GM19043 (cell line): ENCODE results near the gene YIPF5.
A peak's percentile ranks its signal among the peaks of the same experiment; 100 is the strongest.

Source experiments
- ATAC-seq: cut with Tn5 transposase; IDR thresholded peaks from one replicate; pipeline ENCODE4 v1.9.1; 2021; ENCODE audit warnings: low read depth; ENCODE audit not compliant: unreplicated experiment

Gene YIPF5

DNA sequence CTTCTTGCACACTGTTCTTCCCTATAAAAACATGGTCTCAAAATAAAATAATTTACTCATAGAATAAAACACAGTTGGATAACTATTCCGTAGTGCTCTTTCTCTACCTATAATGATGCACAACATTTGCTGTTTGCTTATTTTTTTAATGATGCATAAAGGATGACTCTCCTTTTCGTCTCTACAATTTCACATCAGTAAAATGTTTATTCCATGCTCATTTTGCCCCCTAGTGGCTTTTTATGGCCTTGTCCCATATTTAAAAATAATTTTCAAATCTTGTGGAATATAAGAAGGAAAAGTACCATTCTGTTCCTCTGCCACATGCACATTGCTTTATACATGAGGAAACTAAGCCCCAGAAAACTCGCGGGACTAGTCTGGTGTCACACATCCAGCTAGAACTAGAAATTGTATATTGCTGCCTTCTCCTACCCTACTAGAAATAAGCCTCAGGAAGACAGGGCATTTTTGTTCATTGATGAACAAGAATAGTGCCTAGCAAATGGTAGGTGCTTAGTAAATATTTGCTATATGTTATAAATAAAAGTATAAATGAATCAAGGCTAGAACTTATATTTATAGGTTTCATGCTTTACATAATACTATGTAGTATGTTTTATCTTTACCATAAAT is 12.9 kb upstream of the YIPF5 start:
- no peak for ATAC-seq

DNA sequence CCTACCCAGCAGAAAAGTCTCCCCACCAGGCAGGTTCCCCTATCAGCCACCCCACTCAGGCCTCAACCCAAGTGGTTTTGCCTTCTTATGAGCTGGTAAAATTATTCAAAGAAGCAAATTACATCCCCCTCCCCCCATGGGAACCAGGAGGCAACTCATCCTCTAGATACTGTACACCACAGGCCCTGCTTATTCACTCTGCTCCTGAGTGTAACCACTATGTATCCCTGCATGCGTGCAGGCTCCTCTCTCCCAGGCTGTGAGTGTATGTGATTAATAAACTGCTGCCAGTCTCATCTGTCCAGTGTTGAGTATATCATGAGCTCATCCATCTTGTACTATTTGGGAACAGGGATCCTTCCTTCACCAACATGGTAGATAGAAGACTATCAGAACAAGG is 8.8 kb upstream of the YIPF5 start:
- no peak for ATAC-seq

DNA sequence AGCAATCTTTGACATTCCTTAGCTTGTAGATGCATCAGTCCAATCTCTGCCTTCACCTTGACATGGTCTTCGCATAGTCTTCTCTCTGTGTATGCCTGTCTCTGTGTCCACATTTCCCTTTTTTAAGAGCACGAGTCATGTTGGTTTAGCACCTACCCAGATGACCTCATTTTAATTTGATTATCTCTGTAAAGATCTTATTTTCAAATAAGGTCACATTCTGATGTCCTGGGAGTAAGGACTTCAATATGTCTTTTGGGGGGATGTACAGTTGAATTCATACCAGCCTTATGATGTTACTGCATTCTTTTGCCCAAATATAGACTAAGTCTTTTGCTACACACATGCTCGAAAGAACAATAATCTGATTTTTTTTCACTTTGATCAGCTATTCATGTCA is 7.1 kb upstream of the YIPF5 start:
- ATAC-seq: no peak

DNA sequence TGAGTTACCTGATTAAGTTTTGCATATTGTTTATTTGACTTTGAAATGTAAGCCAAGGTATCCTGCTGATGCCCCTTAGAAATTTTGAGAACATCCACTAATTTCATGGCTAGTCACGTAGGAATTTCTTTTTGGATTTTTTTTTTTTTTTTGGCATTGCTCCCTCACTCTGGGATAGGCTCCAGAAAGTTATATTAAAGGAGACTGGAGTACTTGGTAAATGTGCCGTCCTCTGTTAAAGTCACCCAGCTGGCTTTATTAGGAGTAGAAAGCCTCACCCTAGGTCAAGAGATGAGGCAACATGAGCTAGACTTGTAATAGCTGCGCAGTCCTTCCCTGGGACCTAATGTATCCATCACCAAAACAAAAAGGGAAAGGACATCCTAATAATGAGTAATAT is 3.3 kb upstream of the YIPF5 start:
- ATAC-seq: no peak

DNA sequence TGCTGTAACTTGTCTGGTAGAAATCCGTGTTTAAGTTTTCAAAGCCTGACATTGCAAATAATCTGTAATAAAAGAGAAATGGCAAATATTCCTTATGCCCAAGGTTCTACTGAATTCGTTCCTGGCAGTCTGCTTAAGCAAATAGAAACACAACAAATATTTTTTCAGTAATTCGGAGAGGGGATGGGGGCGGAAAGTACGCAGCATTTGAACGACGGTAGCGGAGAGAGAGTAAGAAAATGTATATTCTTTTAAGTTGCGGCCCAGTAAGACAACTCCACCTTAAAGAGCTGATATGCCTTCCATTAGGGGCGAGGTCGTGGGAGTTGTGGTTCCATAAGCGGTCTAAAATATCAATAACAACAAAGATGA is 569 bp downstream of the YIPF5 start:
- ATAC-seq: no peak

DNA sequence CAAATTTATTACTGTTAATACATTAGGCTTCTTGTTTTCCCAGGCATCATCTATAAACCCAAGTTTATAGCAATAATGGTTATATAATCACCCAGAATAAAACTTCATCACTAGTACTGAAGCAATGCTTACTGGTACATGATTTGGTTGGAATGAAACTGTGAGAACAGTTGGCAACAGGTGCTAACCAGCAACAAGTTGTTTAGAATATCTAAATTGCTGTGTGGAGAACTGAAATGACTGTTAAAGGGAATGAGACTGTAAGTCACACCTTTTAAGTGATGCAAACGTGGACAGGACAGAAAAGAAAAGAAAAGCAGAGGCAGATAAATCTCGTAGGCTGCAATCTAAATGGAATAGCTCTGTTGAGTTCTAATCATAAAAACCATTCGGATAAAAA is 2.5 kb downstream of the YIPF5 start:
- ATAC-seq: no peak

DNA sequence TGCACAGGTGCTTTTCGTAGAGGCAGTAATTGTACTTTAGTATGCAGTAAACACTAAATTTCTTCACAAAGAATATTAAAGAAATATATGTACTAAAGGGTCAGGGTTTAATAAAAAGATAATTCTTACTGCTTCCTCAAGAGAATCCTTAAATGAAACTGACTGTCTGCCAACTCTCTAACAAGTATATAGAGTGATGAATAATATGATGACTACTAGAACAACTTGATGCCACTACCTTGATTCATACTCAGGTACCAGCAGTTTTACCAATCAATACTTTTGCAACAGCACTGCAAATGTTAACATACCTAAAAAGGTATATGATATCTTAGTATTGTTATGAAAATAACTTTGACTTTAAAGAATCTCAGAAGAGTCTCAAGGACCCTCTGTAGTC is 3.8 kb downstream of the YIPF5 start:
- ATAC-seq: no peak

DNA sequence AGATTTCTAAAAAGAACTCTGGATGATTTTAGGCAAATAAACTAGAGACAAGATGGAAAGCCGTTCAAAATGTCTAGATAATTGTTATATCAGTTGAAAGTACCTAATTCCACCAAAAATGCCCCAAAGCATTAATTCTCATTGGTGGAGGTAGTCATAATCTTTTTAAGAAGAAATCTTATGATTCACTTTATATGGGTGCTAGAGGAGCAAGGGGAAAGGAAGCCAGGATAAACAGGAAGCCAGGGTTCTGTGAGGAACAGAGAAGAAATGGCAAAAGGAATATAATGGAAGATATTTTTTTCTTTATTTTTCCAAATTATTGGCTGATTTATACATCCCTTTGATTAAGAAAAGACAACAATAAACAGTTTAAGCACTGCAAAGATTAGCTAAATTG is 7.8 kb downstream of the YIPF5 start:
- ATAC-seq: no peak

DNA sequence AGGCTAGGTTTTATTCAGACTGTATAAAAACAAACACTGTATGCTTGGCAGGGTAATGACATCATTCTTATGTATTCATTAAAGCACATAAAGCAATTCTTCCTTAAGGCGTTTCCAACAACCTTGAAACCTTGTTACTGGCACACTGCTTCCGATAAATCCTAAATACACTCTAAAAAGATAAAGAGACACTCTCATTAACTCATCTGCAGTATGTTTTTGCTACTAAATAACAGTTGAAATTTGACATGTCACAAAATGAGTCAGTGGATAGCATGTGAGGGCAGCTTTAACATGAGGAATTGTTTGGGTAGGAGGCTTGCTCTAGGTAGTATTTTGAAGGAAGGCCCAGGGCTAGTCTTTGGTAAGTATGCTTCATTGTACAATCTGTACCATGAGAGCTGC is 13.7 kb downstream of the YIPF5 start:
- no peak for ATAC-seq

DNA sequence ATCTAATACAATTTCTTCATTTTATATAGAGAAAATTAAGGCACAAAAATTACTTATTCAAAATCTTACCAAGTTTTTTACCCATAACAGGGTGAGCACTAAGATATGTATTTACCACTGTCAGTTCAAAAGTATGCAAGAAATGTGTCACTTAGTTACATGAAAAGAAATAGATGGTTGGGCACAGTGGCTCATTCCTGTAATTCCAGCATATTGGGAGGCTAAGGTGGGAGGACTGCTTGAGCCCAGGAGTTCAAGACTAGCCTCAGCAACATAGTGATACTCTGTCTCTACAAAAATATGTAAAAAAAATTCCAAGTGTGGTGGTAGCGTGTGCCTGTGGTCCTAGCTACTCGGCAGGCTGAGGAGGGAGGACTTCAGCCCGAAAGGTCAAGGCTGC is 19.4 kb downstream of the YIPF5 start:
- no peak for ATAC-seq

DNA sequence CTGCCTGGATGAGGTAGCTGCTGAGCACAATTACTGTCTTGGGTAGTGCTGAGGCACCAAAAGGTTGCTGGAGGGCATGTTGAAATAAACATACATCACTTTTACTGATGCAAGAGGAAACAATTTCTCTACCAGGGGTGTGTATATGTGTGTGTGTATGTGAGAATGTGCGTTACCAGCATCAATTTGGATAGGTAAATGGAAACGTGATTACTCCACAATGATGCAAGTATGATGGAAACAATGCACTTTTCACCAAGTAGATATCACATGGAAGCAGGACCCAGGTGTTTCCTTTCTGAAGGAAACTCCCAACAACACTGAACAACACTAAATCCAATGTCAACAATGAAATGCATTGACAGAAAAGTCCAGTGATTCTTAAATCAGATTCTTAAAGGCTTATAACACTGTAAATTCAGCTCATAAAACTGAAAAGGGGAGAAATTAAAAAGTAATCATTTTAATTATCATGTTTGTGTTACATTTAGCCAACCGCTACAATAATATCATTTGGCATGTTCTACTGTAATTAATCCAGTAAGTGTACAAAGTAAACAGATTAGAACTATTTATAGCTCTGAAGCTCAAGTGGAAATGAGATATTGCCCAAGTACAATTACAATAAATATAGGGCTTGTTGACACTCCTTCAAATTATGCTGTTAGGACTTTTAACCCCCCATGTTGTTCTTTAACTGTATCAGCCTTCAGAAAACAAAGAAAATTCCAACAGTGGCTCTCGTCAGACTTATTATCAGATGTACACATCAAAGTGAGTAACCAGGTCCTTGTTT is 25.3 kb downstream of the YIPF5 start:
- no peak for ATAC-seq

DNA sequence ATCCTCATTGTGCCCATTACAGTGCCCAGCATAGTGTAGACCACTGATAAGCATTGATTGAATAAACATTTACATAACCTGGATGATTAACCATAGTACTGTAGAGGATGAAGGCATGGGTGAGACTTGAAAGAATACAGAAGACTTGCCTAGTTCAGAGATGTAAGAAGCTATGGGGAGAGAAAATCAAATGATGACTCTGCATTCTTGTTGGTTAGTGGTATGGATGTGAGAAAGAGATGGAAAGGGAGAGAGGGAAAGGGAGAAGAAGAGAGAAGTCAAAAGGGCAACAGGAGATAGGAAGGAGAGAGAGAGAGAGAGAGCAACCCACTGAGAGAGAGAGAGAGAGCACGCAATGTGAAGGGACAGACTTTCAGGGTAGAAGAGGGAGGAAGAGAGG is 26.8 kb downstream of the YIPF5 start:
- no peak for ATAC-seq

DNA sequence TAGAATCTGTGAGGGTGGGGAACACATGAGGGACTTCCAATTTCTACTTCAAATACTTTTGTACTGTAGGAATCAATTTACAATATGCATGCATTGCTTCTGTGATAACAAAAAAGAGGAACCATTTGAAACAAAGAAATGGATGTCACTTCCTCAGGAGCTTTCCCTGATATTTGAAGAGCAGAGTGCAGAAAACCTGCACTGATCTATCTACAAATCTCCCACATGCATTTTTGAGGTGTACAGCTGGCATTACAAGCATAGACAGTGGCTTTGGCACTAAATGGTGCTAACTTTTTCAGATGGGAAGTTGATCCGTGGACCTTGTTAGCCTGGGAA is 27.7 kb downstream of the YIPF5 start:
- ATAC-seq: no peak

DNA sequence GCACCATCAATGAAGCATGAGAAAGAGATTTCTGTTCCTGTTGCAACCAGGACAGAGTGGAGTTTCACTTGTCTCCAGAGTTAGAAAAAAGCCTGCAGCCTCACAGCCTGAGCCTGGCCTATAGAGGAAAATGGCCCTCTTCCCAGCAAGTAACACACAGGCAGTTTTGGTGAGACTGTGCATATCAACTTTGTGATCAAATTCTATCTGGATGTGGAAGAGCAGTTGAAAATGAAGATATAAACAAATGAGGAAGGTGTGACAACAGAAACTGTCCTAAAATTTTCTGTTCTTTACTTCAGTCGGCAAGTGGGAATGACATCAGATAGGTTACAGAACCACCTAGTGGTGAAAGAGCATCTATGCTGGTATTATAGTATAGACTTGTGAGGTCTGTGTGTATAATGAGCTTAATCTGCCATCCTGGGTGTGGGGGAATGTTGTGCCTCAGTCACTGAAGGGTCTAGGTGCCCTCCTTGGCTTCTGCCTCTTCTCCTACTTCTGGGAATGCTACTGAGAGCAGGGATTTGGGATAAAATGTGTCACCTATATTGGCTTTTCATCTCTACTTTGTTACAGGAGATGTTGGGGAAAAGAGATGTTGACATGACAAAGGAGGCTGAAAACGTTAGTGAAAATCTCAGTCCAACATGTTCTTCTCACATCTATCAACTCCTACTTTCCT is 28.2 kb downstream of the YIPF5 start:
- peak; percentile 97 for ATAC-seq

DNA sequence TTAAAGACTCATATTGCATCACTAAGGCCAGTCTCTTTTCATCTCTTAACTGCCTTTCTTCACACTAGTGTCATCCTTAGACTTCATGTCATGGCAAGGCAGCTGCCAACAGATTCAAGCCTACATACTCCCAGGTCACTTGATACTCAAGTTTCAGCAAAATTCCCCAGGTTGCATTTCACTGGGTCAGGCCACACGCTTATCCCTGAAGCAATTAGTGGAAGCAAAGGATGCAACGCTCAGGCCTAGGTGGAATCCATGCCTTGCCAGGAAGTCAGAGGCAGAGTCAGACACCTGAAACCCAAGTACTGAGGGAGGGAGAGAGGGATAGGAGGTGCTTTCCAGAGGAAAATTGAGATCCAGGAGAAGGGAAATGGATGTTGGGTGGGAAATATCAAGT is 28.9 kb downstream of the YIPF5 start:
- ATAC-seq: no peak

DNA sequence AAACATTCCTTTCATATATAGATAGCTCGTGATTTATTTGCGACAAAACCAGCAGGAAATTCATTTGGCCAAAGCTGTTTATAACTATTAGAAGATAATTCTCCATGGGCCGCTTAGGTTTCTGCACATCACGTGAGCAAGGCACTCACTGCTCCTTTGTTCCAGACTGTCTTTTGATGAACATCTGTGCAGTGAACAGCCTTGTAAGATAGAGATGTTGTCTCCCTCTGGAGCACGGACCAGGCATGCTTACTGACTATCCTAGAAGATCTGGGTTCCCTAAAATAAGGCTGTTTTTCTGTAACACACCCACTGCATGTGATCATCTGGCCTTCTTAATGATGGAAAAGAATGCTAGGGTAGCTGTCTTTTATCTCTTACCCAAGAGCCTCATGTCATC is 30.9 kb downstream of the YIPF5 start:
- ATAC-seq: no peak

DNA sequence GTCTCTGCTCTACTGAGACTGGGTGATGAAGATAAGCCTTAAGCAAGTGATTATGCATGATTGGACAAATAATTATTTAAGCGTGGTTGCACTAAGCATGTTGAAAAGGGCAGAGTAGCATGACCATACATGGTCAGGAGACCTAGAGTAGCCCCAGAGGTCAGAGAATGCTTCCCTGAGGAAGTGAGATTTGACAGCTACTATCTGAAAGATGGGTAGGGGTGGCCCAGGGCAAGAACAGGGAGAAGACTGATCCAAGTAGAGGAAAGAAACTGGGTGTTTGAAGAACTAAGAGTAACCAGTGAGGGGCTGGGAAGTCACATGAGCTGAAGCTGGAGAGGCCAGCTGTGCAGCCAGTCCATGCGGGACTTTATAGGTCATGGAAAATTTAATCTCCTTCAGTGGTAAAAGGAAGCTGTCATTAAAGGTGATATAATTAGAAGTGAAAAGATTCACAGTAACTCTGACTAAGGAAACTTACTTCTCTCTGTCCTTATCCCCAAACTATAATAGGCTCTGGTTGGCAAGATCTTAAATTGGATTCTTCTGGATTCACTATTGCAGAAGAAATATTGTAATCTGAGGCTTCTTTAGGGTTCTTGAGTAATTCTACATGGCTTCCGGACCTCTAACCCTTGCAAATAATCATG is 35.2 kb downstream of the YIPF5 start:
- ATAC-seq: no peak

DNA sequence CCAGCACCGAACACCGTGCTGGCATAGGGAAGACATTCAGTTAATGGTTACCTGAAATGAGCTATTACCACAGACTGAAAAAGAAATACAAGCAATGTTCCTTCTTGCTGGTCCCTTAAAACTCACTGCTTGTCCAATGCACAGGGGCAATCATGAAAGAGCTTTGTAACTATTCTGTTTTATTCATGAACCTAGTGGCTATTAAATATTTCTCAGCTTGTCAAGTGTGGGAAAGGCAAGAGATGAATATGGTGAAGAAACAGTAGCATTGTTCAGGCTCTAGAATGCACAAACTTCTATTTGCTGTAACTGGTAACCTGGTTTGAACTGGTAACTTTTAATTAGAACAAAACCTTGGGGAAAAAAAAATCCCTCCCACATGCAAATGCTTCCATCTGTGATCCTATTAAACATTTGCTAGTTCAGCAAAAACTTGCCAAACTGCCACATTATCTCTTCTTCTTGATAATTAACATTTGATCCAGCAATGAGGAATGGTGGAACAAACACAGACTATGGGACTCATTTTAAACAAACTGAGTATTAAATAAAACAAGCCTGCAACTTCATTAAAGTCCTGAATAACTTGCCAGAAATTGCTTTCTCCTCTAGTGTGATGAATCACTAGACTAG is 36.1 kb downstream of the YIPF5 start:
- ATAC-seq: no peak

DNA sequence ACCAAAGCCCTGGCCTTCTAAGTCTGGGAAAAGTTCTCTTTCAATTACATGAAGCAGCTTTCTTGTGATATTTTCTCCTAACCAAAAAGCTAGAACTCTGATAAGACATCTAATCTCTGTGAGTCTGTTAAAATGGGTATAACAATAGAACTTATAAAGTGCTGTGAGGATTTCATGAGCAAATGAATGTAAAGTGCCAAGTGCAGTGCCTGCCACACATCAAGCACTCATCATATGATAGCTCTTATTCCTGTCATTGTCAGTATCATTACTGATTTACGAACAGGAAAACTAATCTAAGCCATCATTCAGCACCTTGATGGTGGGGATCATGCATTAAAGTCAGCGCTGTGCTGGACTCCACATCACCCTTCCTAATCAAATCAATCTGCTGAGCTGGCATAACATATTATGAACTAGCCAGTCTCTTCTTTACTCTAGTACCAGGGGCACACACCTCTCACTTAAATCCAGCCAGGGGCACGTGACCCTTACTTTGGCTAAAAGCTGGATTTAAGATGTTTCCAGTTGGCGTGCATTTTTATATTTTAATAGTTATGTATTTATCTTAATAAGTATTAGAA is 37.3 kb downstream of the YIPF5 start:
- no peak for ATAC-seq

DNA sequence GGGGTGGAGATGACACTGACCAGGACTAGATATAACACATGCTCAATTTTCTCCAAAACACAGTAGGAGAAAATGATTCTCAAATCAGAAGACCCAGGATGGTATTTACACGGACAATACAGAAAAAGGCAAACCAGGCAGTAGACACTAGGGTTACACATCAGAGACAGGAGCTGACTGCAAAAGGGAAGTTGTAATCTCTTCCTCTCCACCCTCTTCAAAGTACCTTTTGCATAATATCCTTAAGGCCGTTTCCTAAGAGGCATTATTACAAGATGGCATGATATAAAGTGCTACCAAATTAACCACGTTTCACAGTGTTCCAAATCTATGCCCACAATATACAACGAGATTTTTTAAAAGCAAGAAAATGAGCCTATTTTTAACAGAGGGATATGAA is 39.2 kb downstream of the YIPF5 start:
- no peak for ATAC-seq

DNA sequence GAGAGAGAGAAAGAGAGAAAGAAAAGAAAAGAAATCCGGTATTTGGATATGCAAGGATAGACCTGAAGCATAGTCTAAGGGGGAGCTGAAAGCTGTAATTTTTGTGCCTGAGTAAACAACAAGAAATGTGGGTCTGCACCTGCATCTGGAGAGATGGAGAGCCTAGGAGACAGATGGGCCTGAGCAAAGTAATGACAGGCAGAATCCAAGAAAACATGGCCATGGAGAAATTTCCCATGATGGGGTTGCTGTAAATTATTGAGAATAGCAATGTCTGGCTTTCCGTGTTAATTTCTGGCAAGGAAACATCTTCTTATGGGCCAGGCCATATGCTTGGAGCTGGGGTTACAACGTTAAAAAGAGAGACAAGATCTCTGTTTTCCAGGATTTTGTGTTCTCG is 40.2 kb downstream of the YIPF5 start:
- no peak for ATAC-seq
